Vagina (tissue), 2 donors: ENCODE data around the gene NTF3. TPM values are rescaled to one million over a fixed set of nuclear protein-coding genes. Genes with fewer than 3 reads are reported as not detected.

Experiments used
- DNase-seq, 2 donors: peaks; one replicate each; pipeline ENCODE4 v3.0.0-alpha.2; 2017; ENCODE audit errors: extremely low spot score in 2 of 2
- H3K27ac ChIP-seq: fragments of 200-600 bp; sonication (generic); one replicate; pipeline ENCODE4 v1.5.1; 2019
- H3K27me3 ChIP-seq: fragments of 200-600 bp; sonication (generic); one replicate; pipeline ENCODE4 v1.5.1; 2019
- H3K36me3 ChIP-seq, 2 donors: fragments of 200-600 bp; sonication (generic); one replicate each; pipeline ENCODE4 v1.5.1; 2017 to 2019
- H3K4me1 ChIP-seq: fragments of 200-600 bp; sonication (generic); one replicate; pipeline ENCODE4 v1.5.1; 2019
- H3K4me3 ChIP-seq, 2 donors: fragments of 200-600 bp; sonication (generic); 1 replicate in 1 of 2; 2 replicates in 1 of 2; pipeline ENCODE4 v1.5.1; 2016 to 2019
- H3K9me3 ChIP-seq: fragments of 200-600 bp; sonication (generic); one replicate; pipeline ENCODE4 v1.5.1; 2019
- POLR2A ChIP-seq, 2 donors: fragments of 450-650 bp; IDR thresholded peaks; one replicate each; pipeline ENCODE4 v1.6.1; 2017; ENCODE audit warnings: antibody characterized with exemption in 2 of 2, mild to moderate bottlenecking in 2 of 2, moderate library complexity in 2 of 2
- POLR2AphosphoS5 ChIP-seq, 2 donors: sonication (generic); formaldehyde crosslinking; IDR thresholded peaks; one replicate each; pipeline ENCODE4 v1.9.0; 2017; ENCODE audit warnings: antibody characterized with exemption in 2 of 2, mild to moderate bottlenecking in 2 of 2, low read depth in 1 of 2; ENCODE audit not compliant: insufficient read depth in 1 of 2
- intact Hi-C: fragments of 100-400 bp; cut with DNase I; formaldehyde crosslinking; loops from one replicate; pipeline ENCODE4 v1.15.1; 2023
- total RNA-seq: library from RNA; depleted of rRNA; stranded (reverse); fragments of >200 nt; gene quantifications from one replicate; pipeline ENCODE4 v1.2.3, GENCODE V29; 2016
- TF ChIP-seq, protein P1 (sequence below), 3 experiments: fragments of 450-650 bp in 2 of 3; fragments of 200-600 bp in 1 of 3; sonication (generic) in 1 of 3; IDR thresholded peaks; one replicate each; pipeline ENCODE4 v1.5.1; 2017 to 2019; ENCODE audit warnings: antibody characterized with exemption in 3 of 3, mild to moderate bottlenecking in 2 of 3, moderate library complexity in 2 of 3

The NTF3 gene
- total RNA-seq, 1 donor from 2014 or later: 1.7 TPM

DNA sequence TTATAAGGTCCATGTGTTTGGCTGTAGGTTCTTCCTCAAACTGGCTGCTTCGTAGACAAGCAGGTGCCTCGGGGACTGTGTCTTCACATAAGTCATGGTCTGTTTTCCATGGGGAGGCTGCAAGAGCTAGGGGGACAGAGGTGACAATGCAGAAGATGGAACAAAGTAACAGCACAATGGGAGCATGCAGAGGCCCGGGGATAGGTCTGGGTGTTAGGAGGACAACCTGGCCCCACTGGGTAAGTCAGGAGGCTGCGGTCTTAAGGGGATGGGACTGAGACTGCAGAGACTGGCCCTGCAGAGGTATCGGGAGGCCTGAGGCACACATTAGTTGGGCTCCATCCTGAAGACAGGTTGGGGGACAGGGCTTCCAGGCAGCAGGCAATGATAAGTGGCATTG is 88.9 kb downstream of the NTF3 start:
- H3K27me3 ChIP-seq: no peaks in the 10 kb centered on the region
- H3K27ac ChIP-seq: no peak overlapping the region
- no peaks in the 10 kb centered on the region for H3K9me3 ChIP-seq
- no peak for TF ChIP-seq POLR2AphosphoS5 (IDR thresholded peaks at IDR 0.05; ENCODE audit: insufficient read depth in 1 of 2, low read depth in 1 of 2)
- TF ChIP-seq, protein P1, sequence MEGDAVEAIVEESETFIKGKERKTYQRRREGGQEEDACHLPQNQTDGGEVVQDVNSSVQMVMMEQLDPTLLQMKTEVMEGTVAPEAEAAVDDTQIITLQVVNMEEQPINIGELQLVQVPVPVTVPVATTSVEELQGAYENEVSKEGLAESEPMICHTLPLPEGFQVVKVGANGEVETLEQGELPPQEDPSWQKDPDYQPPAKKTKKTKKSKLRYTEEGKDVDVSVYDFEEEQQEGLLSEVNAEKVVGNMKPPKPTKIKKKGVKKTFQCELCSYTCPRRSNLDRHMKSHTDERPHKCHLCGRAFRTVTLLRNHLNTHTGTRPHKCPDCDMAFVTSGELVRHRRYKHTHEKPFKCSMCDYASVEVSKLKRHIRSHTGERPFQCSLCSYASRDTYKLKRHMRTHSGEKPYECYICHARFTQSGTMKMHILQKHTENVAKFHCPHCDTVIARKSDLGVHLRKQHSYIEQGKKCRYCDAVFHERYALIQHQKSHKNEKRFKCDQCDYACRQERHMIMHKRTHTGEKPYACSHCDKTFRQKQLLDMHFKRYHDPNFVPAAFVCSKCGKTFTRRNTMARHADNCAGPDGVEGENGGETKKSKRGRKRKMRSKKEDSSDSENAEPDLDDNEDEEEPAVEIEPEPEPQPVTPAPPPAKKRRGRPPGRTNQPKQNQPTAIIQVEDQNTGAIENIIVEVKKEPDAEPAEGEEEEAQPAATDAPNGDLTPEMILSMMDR (IDR thresholded peaks at IDR 0.05): no peak
- no peak for TF ChIP-seq POLR2A (IDR thresholded peaks at IDR 0.05)
- no peak overlapping the region for H3K4me3 ChIP-seq
- H3K4me1 ChIP-seq: no peaks in the 10 kb centered on the region
- intact Hi-C loops: no loop called here
- DNase-seq: peak; percentile 67 to 82
- no peaks in the 10 kb centered on the region for H3K36me3 ChIP-seq

DNA sequence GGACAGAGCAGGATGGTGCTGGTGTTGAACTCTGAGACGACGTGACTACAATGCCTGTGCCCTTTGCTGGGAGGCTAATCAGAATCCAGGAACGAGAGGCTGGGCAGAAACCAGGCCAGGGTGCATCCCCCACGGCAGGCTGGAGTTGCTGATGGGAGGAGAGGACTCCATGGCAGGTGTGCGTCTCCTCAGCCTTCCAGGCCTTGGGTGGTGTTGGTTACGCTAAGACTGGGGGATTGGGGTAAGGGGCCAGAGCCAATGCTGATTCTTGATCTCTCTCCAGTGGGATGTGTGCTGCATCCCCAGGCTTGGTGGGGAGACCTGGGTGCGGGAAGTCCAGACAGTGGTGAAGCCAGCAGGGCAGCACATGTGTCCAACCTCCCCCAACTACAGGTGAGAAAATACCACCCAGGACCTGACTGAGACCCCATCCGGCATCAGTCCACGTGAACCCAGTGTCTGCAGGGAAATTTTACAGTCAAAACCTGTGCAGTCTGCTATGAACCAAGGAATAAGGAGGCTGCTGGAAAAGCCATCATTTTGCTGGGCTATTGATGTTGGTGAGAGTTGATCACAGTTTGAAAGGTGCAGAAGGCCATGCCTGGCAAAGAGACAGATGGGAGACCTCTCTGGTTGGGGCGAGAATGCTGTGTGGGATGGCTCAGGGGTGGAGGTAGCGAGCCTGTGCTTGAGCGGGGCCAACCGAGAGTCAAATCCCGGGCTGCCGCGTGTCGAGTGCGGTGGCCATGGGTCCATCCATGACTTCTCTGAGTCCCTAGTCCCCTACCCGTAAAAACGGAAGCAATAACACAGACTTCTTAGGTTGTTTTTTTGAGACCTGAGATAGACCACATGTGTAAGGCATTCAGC is 89.8 kb downstream of the NTF3 start:
- H3K9me3 ChIP-seq: no peaks in the 10 kb centered on the region
- no peaks in the 10 kb centered on the region for H3K4me1 ChIP-seq
- H3K27ac ChIP-seq: no peak overlapping the region
- TF ChIP-seq, protein P1 (IDR thresholded peaks at IDR 0.05): no peak
- TF ChIP-seq POLR2AphosphoS5 (IDR thresholded peaks at IDR 0.05; ENCODE audit: insufficient read depth in 1 of 2, low read depth in 1 of 2): no peak
- no peak for TF ChIP-seq POLR2A (IDR thresholded peaks at IDR 0.05)
- no peak overlapping the region for H3K4me3 ChIP-seq
- peak; percentile 62 to 84 for DNase-seq
- no peaks in the 10 kb centered on the region for H3K27me3 ChIP-seq
- intact Hi-C loops: no loop called here
- H3K36me3 ChIP-seq: no peaks in the 10 kb centered on the region

DNA sequence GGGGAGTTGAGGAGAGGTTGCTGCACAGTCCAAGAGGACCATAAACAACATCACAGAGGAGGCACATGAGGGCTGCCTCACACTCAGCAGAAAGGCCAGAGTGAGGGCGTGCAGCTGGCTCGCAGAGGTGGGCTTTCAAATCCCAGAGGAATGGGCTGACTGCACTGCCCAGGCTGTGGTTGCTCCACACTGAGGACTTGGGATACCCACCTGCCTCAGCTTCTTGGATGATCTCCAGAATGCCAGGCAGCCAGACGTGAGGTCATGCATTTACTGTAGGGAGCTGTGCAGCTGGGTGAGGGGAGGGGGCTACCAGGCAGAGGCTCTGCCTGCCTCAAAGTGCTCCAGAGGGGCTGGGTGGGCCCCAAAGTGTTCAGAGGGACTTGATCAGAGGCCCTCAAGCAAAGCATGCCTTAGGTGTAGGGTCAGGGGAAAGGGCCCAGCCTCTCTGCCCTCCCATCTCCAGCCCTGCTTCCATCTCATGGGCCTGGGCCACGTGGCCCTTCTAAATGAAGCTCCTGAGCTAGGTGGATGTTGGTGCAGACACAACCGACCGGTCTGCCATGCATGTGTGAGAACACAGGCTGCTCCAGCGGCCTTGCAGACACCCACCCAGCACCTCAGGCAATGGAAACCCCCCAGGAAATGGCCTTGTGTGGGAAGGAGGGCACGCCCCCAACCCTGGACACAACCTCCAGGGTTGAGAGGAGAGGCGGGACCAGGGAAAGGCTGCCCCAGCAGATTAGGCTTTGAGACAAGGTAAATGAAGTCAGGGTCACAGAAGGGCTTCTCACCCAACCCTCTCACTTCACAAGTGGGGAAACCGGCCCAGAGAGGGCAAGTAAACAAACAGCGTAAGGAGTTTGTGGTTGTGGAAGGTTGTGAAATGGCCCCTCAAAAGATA is 90.8 kb downstream of the NTF3 start:
- intact Hi-C loops: no loop called here
- Histone ChIP-seq H3K4me1 (no peaks in the 10 kb centered on the region), H3K27ac (no peak overlapping the region), H3K36me3 (no peaks in the 10 kb centered on the region), H3K4me3 (no peak overlapping the region), H3K27me3 (no peaks in the 10 kb centered on the region), H3K9me3 (no peaks in the 10 kb centered on the region)
- no peak for TF ChIP-seq POLR2AphosphoS5 (IDR thresholded peaks at IDR 0.05; ENCODE audit: insufficient read depth in 1 of 2, low read depth in 1 of 2)
- TF ChIP-seq, protein P1 (IDR thresholded peaks at IDR 0.05): no peak
- TF ChIP-seq POLR2A (IDR thresholded peaks at IDR 0.05): no peak
- DNase-seq: peak; percentile 58 to 60

DNA sequence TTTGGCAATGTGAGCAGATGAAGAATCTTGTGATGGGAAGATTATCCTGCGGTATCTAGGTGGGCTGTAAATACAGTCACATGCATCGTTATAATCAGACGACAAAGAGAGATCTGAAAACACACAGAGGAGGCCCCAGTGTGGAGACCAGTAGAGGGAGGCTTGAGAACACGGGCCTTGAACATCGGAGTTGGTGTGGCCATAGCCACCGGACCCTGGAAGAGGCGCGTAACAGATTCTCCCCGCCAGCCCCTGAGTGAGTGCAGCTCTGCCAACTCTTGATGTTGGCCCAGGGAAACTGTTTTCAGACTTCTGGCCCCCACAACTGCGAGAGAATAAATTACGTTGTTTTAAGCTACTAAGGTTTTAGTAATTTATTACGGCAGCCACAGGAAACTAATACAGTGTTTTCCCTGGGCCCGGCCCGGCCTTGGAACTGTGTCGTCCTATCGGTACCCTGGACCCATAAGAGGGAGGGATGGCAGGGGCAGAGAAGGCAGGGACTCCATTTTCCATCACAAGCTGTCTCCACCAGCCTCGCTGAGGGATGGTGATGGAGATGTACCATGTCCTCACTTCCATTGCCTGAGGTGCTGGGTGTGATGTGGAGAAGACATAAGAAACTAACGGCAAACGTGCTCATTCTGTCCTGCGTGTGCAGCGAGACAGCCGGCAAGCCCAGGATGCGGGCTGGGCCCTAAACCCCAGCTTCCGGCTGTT is 91.6 kb downstream of the NTF3 start:
- intact Hi-C loops: no loop called here
- TF ChIP-seq, protein P1 (IDR thresholded peaks at IDR 0.05): no peak
- Histone ChIP-seq H3K27me3 (no peaks in the 10 kb centered on the region), H3K27ac (no peak overlapping the region), H3K9me3 (no peaks in the 10 kb centered on the region), H3K4me3 (no peak overlapping the region), H3K36me3 (no peaks in the 10 kb centered on the region), H3K4me1 (no peaks in the 10 kb centered on the region)
- DNase-seq: peak; percentile 62 to 82
